PC-3 (cell line): ENCODE data around the gene BANK1.

Experiments used
- EZH2 ChIP-seq: fragments of 300-600 bp; sonication (generic); IDR thresholded peaks from one replicate; pipeline ENCODE4 v1.6.1; 2017; ENCODE audit warnings: antibody characterized with exemption, mild to moderate bottlenecking, low read length; ENCODE audit not compliant: unreplicated experiment
- EZH2phosphoT487 ChIP-seq: fragments of 300-600 bp; sonication (generic); IDR thresholded peaks from 2 replicates; pipeline ENCODE4 v1.6.1; 2018; ENCODE audit warnings: mild to moderate bottlenecking, antibody characterized with exemption, low read length, borderline replicate concordance
- TF ChIP-seq, protein P1 (sequence below): fragments of 300-600 bp; sonication (generic); conservative IDR thresholded peaks from 2 replicates; pipeline ENCODE4 v1.5.1; 2017; ENCODE audit warnings: antibody characterized with exemption, low read depth, mild to moderate bottlenecking, low read length

DNA sequence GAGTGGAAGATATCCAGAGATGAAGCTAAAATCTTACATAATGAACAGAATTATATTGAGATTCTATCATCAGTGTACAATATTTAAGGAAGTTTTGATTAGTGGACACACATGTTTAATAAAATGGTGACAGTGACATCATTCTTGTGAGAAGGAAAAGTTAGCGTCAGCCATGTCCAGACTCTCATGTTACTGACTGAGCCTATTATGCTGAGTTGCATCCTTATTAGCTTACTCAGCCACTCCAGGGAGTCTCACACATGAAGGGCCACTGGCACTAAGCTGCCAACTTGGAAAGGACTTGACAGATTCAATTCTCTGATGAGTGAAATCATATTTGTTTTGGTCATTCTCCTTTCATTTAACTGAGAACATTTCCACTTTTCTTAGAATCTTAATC is 170.6 kb downstream of the BANK1 start:
- TF ChIP-seq, protein P1, sequence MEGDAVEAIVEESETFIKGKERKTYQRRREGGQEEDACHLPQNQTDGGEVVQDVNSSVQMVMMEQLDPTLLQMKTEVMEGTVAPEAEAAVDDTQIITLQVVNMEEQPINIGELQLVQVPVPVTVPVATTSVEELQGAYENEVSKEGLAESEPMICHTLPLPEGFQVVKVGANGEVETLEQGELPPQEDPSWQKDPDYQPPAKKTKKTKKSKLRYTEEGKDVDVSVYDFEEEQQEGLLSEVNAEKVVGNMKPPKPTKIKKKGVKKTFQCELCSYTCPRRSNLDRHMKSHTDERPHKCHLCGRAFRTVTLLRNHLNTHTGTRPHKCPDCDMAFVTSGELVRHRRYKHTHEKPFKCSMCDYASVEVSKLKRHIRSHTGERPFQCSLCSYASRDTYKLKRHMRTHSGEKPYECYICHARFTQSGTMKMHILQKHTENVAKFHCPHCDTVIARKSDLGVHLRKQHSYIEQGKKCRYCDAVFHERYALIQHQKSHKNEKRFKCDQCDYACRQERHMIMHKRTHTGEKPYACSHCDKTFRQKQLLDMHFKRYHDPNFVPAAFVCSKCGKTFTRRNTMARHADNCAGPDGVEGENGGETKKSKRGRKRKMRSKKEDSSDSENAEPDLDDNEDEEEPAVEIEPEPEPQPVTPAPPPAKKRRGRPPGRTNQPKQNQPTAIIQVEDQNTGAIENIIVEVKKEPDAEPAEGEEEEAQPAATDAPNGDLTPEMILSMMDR: no peak
- TF ChIP-seq EZH2 (no peak), EZH2phosphoT487 (no peak)
